ENCODE results near the gene PTER.
A peak's percentile ranks its signal among the peaks of the same experiment; 100 is the strongest.

PTER gene

GRCh38 chr10:16529853-16530252 is 93.0 kb downstream of the PTER start:
- Histone ChIP-seq H3K9me3 (ENCODE audit: control insufficient read depth, low read length) (no peaks in the 10 kb centered on the region), H2AFZ (no peak overlapping the region), H3K4me3 (ENCODE audit: low read depth, low read length) (no peak overlapping the region), H3K4me2 (ENCODE audit: low read length) (no peak overlapping the region), H3K79me2 (no peaks in the 10 kb centered on the region), H3K4me1 (no peaks in the 10 kb centered on the region), H3K36me3 (ENCODE audit: control insufficient read depth, insufficient read depth, low read length) (no peaks in the 10 kb centered on the region), H3K27ac (no peak overlapping the region), H3K27me3 (ENCODE audit: control insufficient read depth, insufficient read depth, low read length) (no peaks in the 10 kb centered on the region), H3K9ac (no peak overlapping the region)
- TF ChIP-seq, protein P1, sequence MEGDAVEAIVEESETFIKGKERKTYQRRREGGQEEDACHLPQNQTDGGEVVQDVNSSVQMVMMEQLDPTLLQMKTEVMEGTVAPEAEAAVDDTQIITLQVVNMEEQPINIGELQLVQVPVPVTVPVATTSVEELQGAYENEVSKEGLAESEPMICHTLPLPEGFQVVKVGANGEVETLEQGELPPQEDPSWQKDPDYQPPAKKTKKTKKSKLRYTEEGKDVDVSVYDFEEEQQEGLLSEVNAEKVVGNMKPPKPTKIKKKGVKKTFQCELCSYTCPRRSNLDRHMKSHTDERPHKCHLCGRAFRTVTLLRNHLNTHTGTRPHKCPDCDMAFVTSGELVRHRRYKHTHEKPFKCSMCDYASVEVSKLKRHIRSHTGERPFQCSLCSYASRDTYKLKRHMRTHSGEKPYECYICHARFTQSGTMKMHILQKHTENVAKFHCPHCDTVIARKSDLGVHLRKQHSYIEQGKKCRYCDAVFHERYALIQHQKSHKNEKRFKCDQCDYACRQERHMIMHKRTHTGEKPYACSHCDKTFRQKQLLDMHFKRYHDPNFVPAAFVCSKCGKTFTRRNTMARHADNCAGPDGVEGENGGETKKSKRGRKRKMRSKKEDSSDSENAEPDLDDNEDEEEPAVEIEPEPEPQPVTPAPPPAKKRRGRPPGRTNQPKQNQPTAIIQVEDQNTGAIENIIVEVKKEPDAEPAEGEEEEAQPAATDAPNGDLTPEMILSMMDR (IDR thresholded peaks at IDR 0.05), result no peak

DNA sequence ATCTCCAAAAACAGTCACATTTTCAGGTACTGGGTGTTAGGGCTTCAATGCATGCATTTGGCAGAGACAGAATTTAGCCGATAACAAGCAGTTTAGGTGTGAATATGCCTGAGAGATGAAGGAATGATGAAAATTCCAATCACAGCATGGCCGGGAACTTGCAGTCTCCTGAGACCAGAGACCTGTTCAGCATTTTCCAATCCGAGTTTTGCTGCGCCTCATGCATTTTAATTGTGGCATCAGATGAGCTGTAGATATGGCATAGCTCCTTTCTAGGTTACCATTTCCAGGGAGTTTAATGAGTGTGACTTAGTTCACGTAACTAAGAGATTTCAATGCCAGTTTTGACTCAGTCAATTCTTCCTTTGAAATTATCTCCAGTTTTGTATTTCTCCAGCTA is 99.3 kb downstream of the PTER start:
- H3K36me3 ChIP-seq (ENCODE audit: control insufficient read depth, insufficient read depth, low read length), result no peaks in the 10 kb centered on the region
- H3K9ac ChIP-seq, result no peak overlapping the region
- no peaks in the 10 kb centered on the region for H3K79me2 ChIP-seq
- no peak overlapping the region for H3K27ac ChIP-seq
- H3K9me3 ChIP-seq (ENCODE audit: control insufficient read depth, low read length), result no peaks in the 10 kb centered on the region
- no peak overlapping the region for H2AFZ ChIP-seq
- no peaks in the 10 kb centered on the region for H3K4me1 ChIP-seq
- no peak overlapping the region for H3K4me3 ChIP-seq (ENCODE audit: low read depth, low read length)
- TF ChIP-seq, protein P1 (IDR thresholded peaks at IDR 0.05), result no peak
- no peaks in the 10 kb centered on the region for H3K27me3 ChIP-seq (ENCODE audit: control insufficient read depth, insufficient read depth, low read length)
- no peak overlapping the region for H3K4me2 ChIP-seq (ENCODE audit: low read length)

GRCh38 chr10:16544099-16544498 is 107.3 kb downstream of the PTER start:
- Histone ChIP-seq H3K36me3 (ENCODE audit: control insufficient read depth, insufficient read depth, low read length) (no peaks in the 10 kb centered on the region), H3K9me3 (ENCODE audit: control insufficient read depth, low read length) (no peaks in the 10 kb centered on the region), H3K9ac (no peak overlapping the region), H3K27me3 (ENCODE audit: control insufficient read depth, insufficient read depth, low read length) (no peaks in the 10 kb centered on the region), H3K27ac (no peak overlapping the region), H3K4me3 (ENCODE audit: low read depth, low read length) (no peak overlapping the region), H3K4me1 (no peaks in the 10 kb centered on the region), H3K79me2 (no peaks in the 10 kb centered on the region), H3K4me2 (ENCODE audit: low read length) (no peak overlapping the region), H2AFZ (no peak overlapping the region)
- TF ChIP-seq, protein P1 (IDR thresholded peaks at IDR 0.05), result no peak

DNA sequence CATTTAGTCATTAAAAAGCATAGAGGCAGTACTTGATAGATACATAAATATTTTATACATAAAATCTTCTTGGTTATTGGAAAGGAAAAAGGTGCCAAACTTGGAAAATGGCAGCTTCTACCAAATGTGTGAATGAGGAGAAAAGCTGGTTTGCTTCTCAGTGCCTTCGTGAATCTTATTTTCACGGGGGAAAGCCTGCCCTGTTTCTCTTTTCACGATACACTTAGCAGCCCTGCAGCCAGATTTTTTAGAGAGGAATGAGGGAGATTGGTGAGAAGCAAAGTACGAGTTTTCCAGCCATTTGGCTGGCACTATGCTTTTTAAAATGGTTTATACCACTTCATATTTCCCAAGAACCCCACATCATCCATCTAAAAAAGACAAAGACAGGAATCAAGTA is 107.8 kb downstream of the PTER start:
- H3K4me2 ChIP-seq (ENCODE audit: low read length), result no peak overlapping the region
- no peaks in the 10 kb centered on the region for H3K9me3 ChIP-seq (ENCODE audit: control insufficient read depth, low read length)
- TF ChIP-seq, protein P1 (IDR thresholded peaks at IDR 0.05), result no peak
- no peaks in the 10 kb centered on the region for H3K27me3 ChIP-seq (ENCODE audit: control insufficient read depth, insufficient read depth, low read length)
- no peaks in the 10 kb centered on the region for H3K36me3 ChIP-seq (ENCODE audit: control insufficient read depth, insufficient read depth, low read length)
- no peak overlapping the region for H3K27ac ChIP-seq
- H3K79me2 ChIP-seq, result no peaks in the 10 kb centered on the region
- no peak overlapping the region for H2AFZ ChIP-seq
- no peaks in the 10 kb centered on the region for H3K4me1 ChIP-seq
- no peak overlapping the region for H3K4me3 ChIP-seq (ENCODE audit: low read depth, low read length)
- H3K9ac ChIP-seq, result no peak overlapping the region

- TF ChIP-seq, protein P1 (IDR thresholded peaks at IDR 0.05), result peak; percentile 28
- H3K4me3 ChIP-seq (ENCODE audit: low read depth, low read length), result no peak overlapping the region
Measured at GRCh38 chr10:16545116-16545736, 108.4 kb downstream of the PTER start.

More at GRCh38 chr10:16545116-16545736, 108.4 kb downstream of the PTER start:
- Histone ChIP-seq H3K9ac (no peak overlapping the region), H2AFZ (no peak overlapping the region), H3K36me3 (ENCODE audit: control insufficient read depth, insufficient read depth, low read length) (no peaks in the 10 kb centered on the region), H3K27ac (no peak overlapping the region), H3K4me2 (ENCODE audit: low read length) (no peak overlapping the region), H3K79me2 (no peaks in the 10 kb centered on the region), H3K4me1 (no peaks in the 10 kb centered on the region), H3K9me3 (ENCODE audit: control insufficient read depth, low read length) (no peaks in the 10 kb centered on the region), H3K27me3 (ENCODE audit: control insufficient read depth, insufficient read depth, low read length) (no peaks in the 10 kb centered on the region)
